IMR-90 (cell line): Measurements from ENCODE around the gene CLIC1. TPM values are rescaled to one million over a fixed set of nuclear protein-coding genes. Genes with fewer than 3 reads are reported as not detected.

Source experiments
- ATAC-seq: fragments of 200-7000 bp; cut with Tn5 transposase; 2 replicates; pipeline ENCODE4 v1.9.1; 2020; ENCODE audit warnings: low read depth, mild to moderate bottlenecking, moderate library complexity
- BruUV-seq: library from RNA; stranded (reverse); fragments of 400-500 nt; replicated peaks from 2 replicates; lab custom pipeline; 2021; lab: Mats Ljungman, UMichigan
- CTCF ChIA-PET: fragments of 300-600 bp; formaldehyde crosslinking; extraction: SDS; loops from one replicate; lab custom pipeline; 2021; ENCODE audit warnings: antibody characterized with exemption; lab: Yijun Ruan, JAX
- POLR2A ChIA-PET: fragments of 300-600 bp; sonication (Branson Sonifier 250); formaldehyde crosslinking; loops from one replicate; lab custom pipeline; 2022; ENCODE audit warnings: antibody characterized with exemption; ENCODE audit not compliant: unreplicated experiment; lab: Charles Lee
- DNase-seq: peaks from one replicate; pipeline ENCODE4 v3.0.0; 2013
- H2AFZ ChIP-seq: replicated peaks from 2 replicates; pipeline ENCODE3; 2013; ENCODE audit warnings: low read length, mild to moderate bottlenecking; ENCODE audit not compliant: poor library complexity
- H2AK5ac ChIP-seq: 2 replicates; pipeline ENCODE4 v1.6.1; 2013; ENCODE audit warnings: low read depth, low read length, inconsistent platforms
- H2AK9ac ChIP-seq: replicated peaks from 2 replicates; pipeline ENCODE3; 2013; ENCODE audit warnings: mild to moderate bottlenecking, low read depth, low read length, moderate library complexity; ENCODE audit not compliant: poor library complexity
- H2BK120ac ChIP-seq: 2 replicates; pipeline ENCODE4 v1.6.1; 2013; ENCODE audit warnings: low read depth, low read length, inconsistent platforms
- H2BK15ac ChIP-seq: 3 replicates; pipeline ENCODE4 v1.6.1; 2013; ENCODE audit warnings: low read depth, low read length, inconsistent platforms
- H2BK20ac ChIP-seq: 2 replicates; pipeline ENCODE4 v1.6.1; 2013; ENCODE audit warnings: low read depth, mild to moderate bottlenecking, inconsistent platforms, low read length, moderate library complexity
- H2BK5ac ChIP-seq: 2 replicates; pipeline ENCODE4 v1.6.1; 2013; ENCODE audit warnings: mild to moderate bottlenecking, low read depth, low read length, inconsistent platforms; ENCODE audit not compliant: poor library complexity, severe bottlenecking
- H3K14ac ChIP-seq: replicated peaks from 2 replicates; pipeline ENCODE4 v1.6.1; 2013; ENCODE audit warnings: low read depth, low read length, inconsistent platforms
- H3K18ac ChIP-seq: 2 replicates; pipeline ENCODE4 v1.6.1; 2013; ENCODE audit warnings: low read depth, low read length, control low read depth
- H3K23ac ChIP-seq: 2 replicates; pipeline ENCODE4 v1.6.1; 2013; ENCODE audit warnings: low read depth, low read length, inconsistent platforms
- H3K27ac ChIP-seq: 2 replicates; pipeline ENCODE4 v1.5.1; 2013; ENCODE audit warnings: mild to moderate bottlenecking, control low read depth, low read length; ENCODE audit not compliant: insufficient read depth
- H3K27me3 ChIP-seq: 2 replicates; pipeline ENCODE4 v1.6.1; 2013; ENCODE audit warnings: low read length; ENCODE audit not compliant: control insufficient read depth, insufficient read depth
- H3K36me3 ChIP-seq: 2 replicates; pipeline ENCODE4 v1.6.1; 2013; ENCODE audit warnings: low read length, mixed read lengths; ENCODE audit not compliant: control insufficient read depth, insufficient read depth
- H3K4ac ChIP-seq: 2 replicates; pipeline ENCODE4 v1.6.1; 2013; ENCODE audit warnings: low read depth, low read length, inconsistent platforms
- H3K4me1 ChIP-seq: 2 replicates; pipeline ENCODE4 v1.6.1; 2013; ENCODE audit warnings: low read length, mixed read lengths; ENCODE audit not compliant: control insufficient read depth, insufficient read depth
- H3K4me2 ChIP-seq: 2 replicates; pipeline ENCODE4 v1.6.1; 2013; ENCODE audit warnings: low read depth, mild to moderate bottlenecking, control low read depth, low read length, moderate library complexity
- H3K4me3 ChIP-seq: 2 replicates; pipeline ENCODE4 v1.5.1; 2013; ENCODE audit warnings: low read depth, mild to moderate bottlenecking, control low read depth, low read length, moderate library complexity; ENCODE audit not compliant: insufficient read depth
- H3K56ac ChIP-seq: 2 replicates; pipeline ENCODE4 v1.6.1; 2013; ENCODE audit warnings: low read length, inconsistent platforms; ENCODE audit not compliant: insufficient read depth; ENCODE audit errors: extremely low read depth
- H3K79me1 ChIP-seq, 2 experiments: 2 replicates each; pipeline ENCODE4 v1.6.1; 2013; ENCODE audit warnings: low read length in 2 of 2, inconsistent platforms in 1 of 2, low read depth in 1 of 2
- H3K9ac ChIP-seq: 2 replicates; pipeline ENCODE4 v1.6.1; 2013; ENCODE audit warnings: low read depth, low read length, control low read depth
- H3K9me1 ChIP-seq: 2 replicates; pipeline ENCODE4 v1.6.1; 2013; ENCODE audit warnings: low read length, inconsistent platforms; ENCODE audit not compliant: insufficient read depth
- H3K9me3 ChIP-seq: 2 replicates; pipeline ENCODE4 v1.6.1; 2013; ENCODE audit warnings: low read length; ENCODE audit not compliant: control insufficient read depth, insufficient read depth
- H4K20me1 ChIP-seq: 2 replicates; pipeline ENCODE4 v1.6.1; 2013; ENCODE audit warnings: low read length, inconsistent platforms; ENCODE audit not compliant: insufficient read depth
- H4K5ac ChIP-seq: 2 replicates; pipeline ENCODE4 v1.6.1; 2013; ENCODE audit warnings: mild to moderate bottlenecking, low read depth, low read length, control low read depth
- H4K8ac ChIP-seq, 2 experiments: 2 replicates each; pipeline ENCODE4 v1.6.1; 2013; ENCODE audit warnings: low read depth in 2 of 2, low read length in 2 of 2, control low read depth in 1 of 2, inconsistent platforms in 1 of 2
- H4K91ac ChIP-seq: 2 replicates; pipeline ENCODE4 v1.6.1; 2013; ENCODE audit warnings: low read depth, low read length, inconsistent platforms; ENCODE audit not compliant: insufficient read depth
- BHLHE40 ChIP-seq: fragments of 150-350 bp; IDR thresholded peaks from 2 replicates; pipeline ENCODE4 v1.6.1; 2016; ENCODE audit warnings: mild to moderate bottlenecking, low read depth, low read length
- CEBPB ChIP-seq: IDR thresholded peaks from 2 replicates; pipeline ENCODE4 v1.6.1; 2012; ENCODE audit warnings: low read depth, low read length, improper control_type of control experiment
- CHD1 ChIP-seq: IDR thresholded peaks from 2 replicates; pipeline ENCODE4 v1.6.1; 2012; ENCODE audit warnings: low read depth, low read length, improper control_type of control experiment
- ELK1 ChIP-seq: fragments of 150-350 bp; IDR thresholded peaks from 2 replicates; pipeline ENCODE4 v1.6.1; 2016; ENCODE audit warnings: low read depth, mild to moderate bottlenecking, low read length, moderate library complexity, borderline replicate concordance
- FOS ChIP-seq: fragments of 150-350 bp; IDR thresholded peaks from 2 replicates; pipeline ENCODE4 v1.6.1; 2016; ENCODE audit warnings: low read depth, low read length
- MAFK ChIP-seq: IDR thresholded peaks from 2 replicates; pipeline ENCODE4 v1.6.1; 2012; ENCODE audit warnings: low read depth, low read length, improper control_type of control experiment
- MAZ ChIP-seq: IDR thresholded peaks from 2 replicates; pipeline ENCODE4 v1.6.1; 2012; ENCODE audit warnings: low read depth, mild to moderate bottlenecking, low read length, improper control_type of control experiment, moderate library complexity, borderline replicate concordance
- POLR2A ChIP-seq: IDR thresholded peaks from 2 replicates; pipeline ENCODE4 v1.6.1; 2012; ENCODE audit warnings: mild to moderate bottlenecking, low read depth, low read length
- RCOR1 ChIP-seq: IDR thresholded peaks from 2 replicates; pipeline ENCODE4 v1.6.1; 2012; ENCODE audit warnings: mild to moderate bottlenecking, low read length, improper control_type of control experiment; ENCODE audit not compliant: insufficient replicate concordance
- WGBS, 2 experiments: methylation state at CpG; one replicate each; pipeline versions ENCODE4 v1.1.5 to v1.1.7; 2013; ENCODE audit warnings: missing lambda C conversion rate in 2 of 2; ENCODE audit not compliant: insufficient read length in 1 of 2; ENCODE audit errors: extremely low coverage in 2 of 2; 5-methylcytosine and 5-hydroxymethylcytosine counted together
- dilution Hi-C: fragments of 300-500 bp; cut with HindIII; formaldehyde crosslinking; loops from one replicate; pipeline ENCODE4 v1.14.3; 2018; ENCODE audit warnings: low sequenced_read_pairs; ENCODE audit not compliant: unreplicated experiment
- in situ Hi-C: fragments of 300-500 bp; cut with MboI; formaldehyde crosslinking; loops from 3 replicates; pipeline ENCODE4 v1.14.3; 2019; ENCODE audit warnings: low sequenced_read_pairs, inconsistent platforms, mixed read lengths
- intact Hi-C: fragments of 100-400 bp; cut with micrococcal nuclease; formaldehyde crosslinking; loops from 2 replicates; pipeline ENCODE4 v1.10.0; 2022
- polyA plus RNA-seq, 3 experiments: library from polyadenylated mRNA; depleted of rRNA; stranded (reverse); fragments of >200 nt; gene quantifications; 2 replicates each; pipeline ENCODE4 v1.2.3, GENCODE V29; 2012; ENCODE audit warnings: low replicate concordance in 1 of 3
- total RNA-seq: library from RNA; depleted of rRNA; stranded (reverse); fragments of >200 nt; gene quantifications from 2 replicates; pipeline ENCODE4 v1.2.3, GENCODE V29; 2012
- TF ChIP-seq, protein P1 (sequence below): conservative IDR thresholded peaks from 2 replicates; pipeline ENCODE4 v1.5.1; 2012; ENCODE audit warnings: mild to moderate bottlenecking, low read depth, low read length, improper control_type of control experiment
- TF ChIP-seq, protein P2 (sequence below): fragments of 150-350 bp; IDR thresholded peaks from 2 replicates; pipeline ENCODE4 v1.6.1; 2017; ENCODE audit warnings: mild to moderate bottlenecking, antibody characterized with exemption, low read length, low read depth

The CLIC1 gene
- total and polyA plus RNA-seq, 2 of the 4 experiments (the other 2 are of a cell fraction), result 706 to 1,185 TPM

GRCh38 chr6:31762356-31762755, 26.0 kb upstream of the CLIC1 start, which contains the start of gene SAPCD1:
TSS of gene SAPCD1 (plus strand) at chr6:31762656. CDS start at chr6:31763055, 399 bp downstream.
- H3K27ac ChIP-seq, result no peak within 1 kb of the TSS
- H4K5ac ChIP-seq, result no peak within 1 kb of the TSS
- in situ Hi-C loops, result no loop called here
- H3K4me2 ChIP-seq, result no peak within 1 kb of the TSS
- no TSS peak for BruUV-seq
- H3K36me3 ChIP-seq, result peaks cover 7% of the 10 kb centered on the region; the same call in 1 of the 2 replicates
- peak within 1 kb of the TSS in 1 of 2 experiments; percentile 39; a peak in 1 of 4 replicates for H4K8ac ChIP-seq
- no peak within 1 kb of the TSS for H2BK20ac ChIP-seq
- 0 out of 2 replicates have a peak within 1 kb of the TSS, but pooled peaks have one; percentile 14 for H2BK120ac ChIP-seq
- H2AFZ ChIP-seq, result peak within 1 kb of the TSS; percentile 64
- intact Hi-C loops, result no loop called here
- peak within 1 kb of the TSS; percentile 5 for H2BK5ac ChIP-seq
- DNase-seq (no peak), ATAC-seq (no peak)
- ChIA-PET POLR2A (no interaction called here), CTCF (no interaction called here)
- no peak within 1 kb of the TSS for H3K4me3 ChIP-seq
- H3K9me3 ChIP-seq, result no peaks in the 10 kb centered on the region
- TF ChIP-seq, protein P1, sequence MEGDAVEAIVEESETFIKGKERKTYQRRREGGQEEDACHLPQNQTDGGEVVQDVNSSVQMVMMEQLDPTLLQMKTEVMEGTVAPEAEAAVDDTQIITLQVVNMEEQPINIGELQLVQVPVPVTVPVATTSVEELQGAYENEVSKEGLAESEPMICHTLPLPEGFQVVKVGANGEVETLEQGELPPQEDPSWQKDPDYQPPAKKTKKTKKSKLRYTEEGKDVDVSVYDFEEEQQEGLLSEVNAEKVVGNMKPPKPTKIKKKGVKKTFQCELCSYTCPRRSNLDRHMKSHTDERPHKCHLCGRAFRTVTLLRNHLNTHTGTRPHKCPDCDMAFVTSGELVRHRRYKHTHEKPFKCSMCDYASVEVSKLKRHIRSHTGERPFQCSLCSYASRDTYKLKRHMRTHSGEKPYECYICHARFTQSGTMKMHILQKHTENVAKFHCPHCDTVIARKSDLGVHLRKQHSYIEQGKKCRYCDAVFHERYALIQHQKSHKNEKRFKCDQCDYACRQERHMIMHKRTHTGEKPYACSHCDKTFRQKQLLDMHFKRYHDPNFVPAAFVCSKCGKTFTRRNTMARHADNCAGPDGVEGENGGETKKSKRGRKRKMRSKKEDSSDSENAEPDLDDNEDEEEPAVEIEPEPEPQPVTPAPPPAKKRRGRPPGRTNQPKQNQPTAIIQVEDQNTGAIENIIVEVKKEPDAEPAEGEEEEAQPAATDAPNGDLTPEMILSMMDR, result no peak
- TF ChIP-seq POLR2A (no peak), MAZ (no peak), CHD1 (no peak), MAFK (no peak), ELK1 (no peak), CEBPB (no peak), RCOR1 (no peak), BHLHE40 (no peak), FOS (no peak)
- TF ChIP-seq, protein P2, sequence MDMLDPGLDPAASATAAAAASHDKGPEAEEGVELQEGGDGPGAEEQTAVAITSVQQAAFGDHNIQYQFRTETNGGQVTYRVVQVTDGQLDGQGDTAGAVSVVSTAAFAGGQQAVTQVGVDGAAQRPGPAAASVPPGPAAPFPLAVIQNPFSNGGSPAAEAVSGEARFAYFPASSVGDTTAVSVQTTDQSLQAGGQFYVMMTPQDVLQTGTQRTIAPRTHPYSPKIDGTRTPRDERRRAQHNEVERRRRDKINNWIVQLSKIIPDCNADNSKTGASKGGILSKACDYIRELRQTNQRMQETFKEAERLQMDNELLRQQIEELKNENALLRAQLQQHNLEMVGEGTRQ, result no peak
- H4K20me1 ChIP-seq, result no peaks in the 10 kb centered on the region
- dilution Hi-C loops, result no loop called here
- H4K91ac ChIP-seq, result no peak within 1 kb of the TSS; the same call in 1 of the 2 replicates
- no peaks in the 10 kb centered on the region for H3K27me3 ChIP-seq
- peaks cover 4% of the 10 kb centered on the region for H3K4me1 ChIP-seq
- peak within 1 kb of the TSS; percentile 74 for H3K14ac ChIP-seq
- no peak within 1 kb of the TSS for H3K18ac ChIP-seq
- no peaks in the 10 kb centered on the region for H3K79me1 ChIP-seq
- H2AK9ac ChIP-seq, result peak within 1 kb of the TSS; percentile 71
- no peak within 1 kb of the TSS; the same call in 1 of the 2 replicates for H3K56ac ChIP-seq
- no peak within 1 kb of the TSS for H3K23ac ChIP-seq
- H3K9me1 ChIP-seq, result peaks cover 15% of the 10 kb centered on the region
- no peak within 1 kb of the TSS for H3K9ac ChIP-seq
- no CpG with 5 or more reads among the region's 4 CpGs for WGBS, 2 experiments
- peak within 1 kb of the TSS; percentile 66 for H3K4ac ChIP-seq
- H2BK15ac ChIP-seq, result no peak within 1 kb of the TSS
- H2AK5ac ChIP-seq, result peak within 1 kb of the TSS; percentile 65; the same call in 1 of the 2 replicates
